B cell (primary cell): ENCODE results near the gene OR5B3. TPM values are rescaled to one million over a fixed set of nuclear protein-coding genes. Genes with fewer than 3 reads are reported as not detected.

ENCODE experiments used
- ATAC-seq: fragments of 200-7000 bp; cut with Tn5 transposase; one replicate; pipeline ENCODE4 v1.10.0; 2021; ENCODE audit warnings: low read depth, mild to moderate bottlenecking, moderate number of reproducible peaks, moderate library complexity
- CTCF ChIA-PET: fragments of 350-600 bp; sonication (Branson Sonifier 250); formaldehyde crosslinking; loops from one replicate; lab custom pipeline; 2021; ENCODE audit warnings: antibody characterized with exemption, inconsistent platforms; lab: Charles Lee
- POLR2A ChIA-PET: fragments of 350-600 bp; sonication (Branson Sonifier 250); formaldehyde crosslinking; loops from one replicate; lab custom pipeline; 2021; ENCODE audit warnings: antibody characterized with exemption; lab: Charles Lee
- DNase-seq: peaks from one replicate; pipeline ENCODE4 v3.0.0; 2013
- H2AFZ ChIP-seq: 2 replicates; pipeline ENCODE4 v1.6.1; 2012; ENCODE audit warnings: mild to moderate bottlenecking, low read depth, low read length; ENCODE audit not compliant: insufficient read depth, poor library complexity, severe bottlenecking
- H3K27ac ChIP-seq, 2 donors: 1 replicate in 1 of 2; 2 replicates in 1 of 2; pipeline ENCODE4 v1.5.1; 2012 to 2013; ENCODE audit warnings: low read length in 2 of 2, mild to moderate bottlenecking in 2 of 2, moderate library complexity in 1 of 2
- H3K27me3 ChIP-seq, 4 experiments: fragments of 200-600 bp in 1 of 4; sonication (generic) in 1 of 4; replicated peaks in 1 of 4; 1 replicate in 2 of 4; 2 replicates in 2 of 4; pipeline versions ENCODE4 v1.6.1 to v1.7.0; 2013 to 2016; ENCODE audit warnings: low read length in 3 of 4, mild to moderate bottlenecking in 2 of 4, mixed read lengths in 1 of 4, moderate library complexity in 1 of 4; ENCODE audit not compliant: insufficient read depth in 4 of 4, control insufficient read depth in 3 of 4; ENCODE audit errors: control extremely low read depth in 1 of 4
- H3K36me3 ChIP-seq, 2 experiments: replicated peaks in 1 of 2; 1 replicate in 1 of 2; 2 replicates in 1 of 2; pipeline versions ENCODE4 v1.6.1 to v1.7.1; 2013; ENCODE audit warnings: low read length in 1 of 2; ENCODE audit not compliant: insufficient read depth in 2 of 2, control insufficient read depth in 1 of 2; ENCODE audit errors: control extremely low read depth in 1 of 2, extremely low read depth in 1 of 2
- H3K4me1 ChIP-seq, 2 donors: fragments of 200-600 bp in 1 of 2; sonication (generic) in 1 of 2; 1 replicate in 1 of 2; 2 replicates in 1 of 2; pipeline versions ENCODE4 v1.5.1 to v1.6.1; 2013 to 2017; ENCODE audit warnings: low read length in 2 of 2; ENCODE audit not compliant: control insufficient read depth in 2 of 2, insufficient read depth in 2 of 2
- H3K4me2 ChIP-seq: replicated peaks from 2 replicates; pipeline ENCODE3; 2012; ENCODE audit warnings: mild to moderate bottlenecking, low read depth, low read length; ENCODE audit not compliant: poor library complexity, severe bottlenecking
- H3K4me3 ChIP-seq, 5 experiments: fragments of 200-600 bp in 1 of 5; sonication (generic) in 1 of 5; 1 replicate in 3 of 5; 2 replicates in 2 of 5; pipeline versions ENCODE4 v1.5.1 to v1.7.0; 2011 to 2016; ENCODE audit warnings: low read length in 4 of 5, mild to moderate bottlenecking in 4 of 5, low read depth in 2 of 5, control low read depth in 1 of 5, moderate library complexity in 1 of 5; ENCODE audit not compliant: insufficient read depth in 1 of 5; ENCODE audit errors: control extremely low read depth in 1 of 5, extremely low read depth in 1 of 5
- H3K79me2 ChIP-seq: fragments of 200-600 bp; sonication (generic); one replicate; pipeline ENCODE4 v1.6.0; 2016; ENCODE audit warnings: low read length; ENCODE audit not compliant: control insufficient read depth, insufficient read depth
- H3K9ac ChIP-seq: fragments of 200-600 bp; sonication (generic); 2 replicates; pipeline ENCODE4 v1.6.1; 2017; ENCODE audit warnings: mild to moderate bottlenecking, low read length, moderate library complexity
- H3K9me3 ChIP-seq, 3 donors: one replicate each; pipeline versions ENCODE4 v1.6.1 to v1.7.1; 2013; ENCODE audit warnings: low read length in 2 of 3; ENCODE audit not compliant: control insufficient read depth in 2 of 3, insufficient read depth in 1 of 3; ENCODE audit errors: control extremely low read depth in 1 of 3
- H4K20me1 ChIP-seq: 2 replicates; pipeline ENCODE4 v1.6.0; 2012; ENCODE audit warnings: mild to moderate bottlenecking, low read length; ENCODE audit not compliant: insufficient read depth, control insufficient read depth, poor library complexity, severe bottlenecking
- H3K27ac Mint-ChIP-seq: one replicate; pipeline ENCODE4 v1.8.0; 2021; ENCODE audit warnings: mixed read lengths
- H3K27me3 Mint-ChIP-seq: one replicate; pipeline ENCODE4 v1.8.0; 2021; ENCODE audit warnings: mixed read lengths
- H3K4me1 Mint-ChIP-seq: one replicate; pipeline ENCODE4 v1.8.0; 2021; ENCODE audit warnings: mixed read lengths
- H3K4me3 Mint-ChIP-seq: one replicate; pipeline ENCODE4 v1.8.0; 2021; ENCODE audit warnings: mixed read lengths
- H3K9me3 Mint-ChIP-seq: one replicate; pipeline ENCODE4 v1.8.0; 2022; ENCODE audit warnings: mixed read lengths; ENCODE audit not compliant: insufficient read depth
- EZH2 ChIP-seq: IDR thresholded peaks from 2 replicates; pipeline ENCODE4 v1.6.1; 2012; ENCODE audit warnings: borderline replicate concordance, low read depth, mild to moderate bottlenecking, moderate library complexity, low read length; ENCODE audit not compliant: insufficient read depth, poor library complexity, severe bottlenecking
- WGBS: methylation state at CpG from one replicate; pipeline ENCODE4 v1.1.5; 2013; ENCODE audit warnings: missing lambda C conversion rate; ENCODE audit not compliant: insufficient coverage; 5-methylcytosine and 5-hydroxymethylcytosine counted together
- intact Hi-C: fragments of 100-400 bp; cut with micrococcal nuclease; formaldehyde crosslinking; loops from one replicate; pipeline ENCODE4 v1.10.0; 2022
- polyA plus RNA-seq: library from polyadenylated mRNA; depleted of rRNA; stranded (reverse); fragments of >200 nt; gene quantifications from 2 replicates; pipeline ENCODE4 v1.2.3, GENCODE V29; 2012
- total RNA-seq, 2 donors: library from RNA; stranded (reverse); fragments of 120-200 nt in 1 of 2; gene quantifications; 1 replicate in 1 of 2; 2 replicates in 1 of 2; pipeline versions ENCODE4 v1.2.3 to v1.2.4, GENCODE V29; 2013 to 2022
- TF ChIP-seq, protein P1 (sequence below): fragments of 200-600 bp; IDR thresholded peaks from one replicate; pipeline ENCODE4 v1.8.0; 2022; ENCODE audit warnings: antibody characterized with exemption, mild to moderate bottlenecking

OR5B3 gene
- total and polyA plus RNA-seq, 2 donors (not counting 1 experiment from before 2014, with no cell fraction given) = not detected

DNA sequence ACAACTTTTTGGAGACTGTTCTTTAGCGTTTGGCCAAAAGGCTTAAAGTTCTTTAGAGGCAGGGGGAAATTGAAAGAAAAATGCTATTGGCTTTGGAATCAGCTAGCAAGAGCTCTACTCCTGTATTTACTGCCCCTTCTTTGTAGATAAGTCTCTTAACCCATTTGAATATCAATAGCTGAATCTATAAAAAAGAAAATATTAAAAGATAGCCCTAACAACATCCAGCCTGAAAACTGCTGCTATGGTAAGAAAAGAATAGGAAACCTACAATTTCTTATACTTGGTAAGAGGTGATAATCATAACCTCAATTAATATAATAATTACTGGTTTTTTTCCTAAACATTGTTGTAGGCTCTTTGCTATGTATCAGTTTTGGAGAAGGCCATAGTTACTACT, 35.5 kb upstream of the OR5B3 start, which contains the start of gene OR5B12:
TSS of gene OR5B12 (minus strand) at position 101 of the 400 bp plus-strand sequence. CDS start 2,085 bp downstream, outside the sequence.
- Histone ChIP-seq H4K20me1 (no peaks in the 10 kb centered on the region), H3K27ac (no peak within 1 kb of the TSS), H2AFZ (no peak within 1 kb of the TSS), H3K27me3 (peaks cover 0 to 6% (median 0%) of the 10 kb centered on the region in 4 experiments), H3K9ac (no peak within 1 kb of the TSS), H3K4me2 (no peak within 1 kb of the TSS), H3K9me3 (peaks cover 0 to 18% (median 0%) of the 10 kb centered on the region in 3 donors), H3K4me3 (no peak within 1 kb of the TSS), H3K4me1 (no peaks in the 10 kb centered on the region), H3K79me2 (no peaks in the 10 kb centered on the region), H3K36me3 (no peaks in the 10 kb centered on the region)
- H3K27ac Mint-ChIP-seq = no peak within 1 kb of the TSS
- ChIA-PET POLR2A (no interaction called here), CTCF (no interaction called here)
- peaks cover 29% of the 10 kb centered on the region for H3K27me3 Mint-ChIP-seq
- H3K4me1 Mint-ChIP-seq = no peaks in the 10 kb centered on the region
- no peak within 1 kb of the TSS for H3K4me3 Mint-ChIP-seq
- DNase-seq (no peak), ATAC-seq (no peak)
- intact Hi-C loops = no loop called here
- WGBS = no CpG with 5 or more reads among the region's 1 CpG
- TF ChIP-seq, protein P1, sequence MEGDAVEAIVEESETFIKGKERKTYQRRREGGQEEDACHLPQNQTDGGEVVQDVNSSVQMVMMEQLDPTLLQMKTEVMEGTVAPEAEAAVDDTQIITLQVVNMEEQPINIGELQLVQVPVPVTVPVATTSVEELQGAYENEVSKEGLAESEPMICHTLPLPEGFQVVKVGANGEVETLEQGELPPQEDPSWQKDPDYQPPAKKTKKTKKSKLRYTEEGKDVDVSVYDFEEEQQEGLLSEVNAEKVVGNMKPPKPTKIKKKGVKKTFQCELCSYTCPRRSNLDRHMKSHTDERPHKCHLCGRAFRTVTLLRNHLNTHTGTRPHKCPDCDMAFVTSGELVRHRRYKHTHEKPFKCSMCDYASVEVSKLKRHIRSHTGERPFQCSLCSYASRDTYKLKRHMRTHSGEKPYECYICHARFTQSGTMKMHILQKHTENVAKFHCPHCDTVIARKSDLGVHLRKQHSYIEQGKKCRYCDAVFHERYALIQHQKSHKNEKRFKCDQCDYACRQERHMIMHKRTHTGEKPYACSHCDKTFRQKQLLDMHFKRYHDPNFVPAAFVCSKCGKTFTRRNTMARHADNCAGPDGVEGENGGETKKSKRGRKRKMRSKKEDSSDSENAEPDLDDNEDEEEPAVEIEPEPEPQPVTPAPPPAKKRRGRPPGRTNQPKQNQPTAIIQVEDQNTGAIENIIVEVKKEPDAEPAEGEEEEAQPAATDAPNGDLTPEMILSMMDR = no peak
- TF ChIP-seq EZH2 = no peak
- peaks cover 2% of the 10 kb centered on the region for H3K9me3 Mint-ChIP-seq

DNA sequence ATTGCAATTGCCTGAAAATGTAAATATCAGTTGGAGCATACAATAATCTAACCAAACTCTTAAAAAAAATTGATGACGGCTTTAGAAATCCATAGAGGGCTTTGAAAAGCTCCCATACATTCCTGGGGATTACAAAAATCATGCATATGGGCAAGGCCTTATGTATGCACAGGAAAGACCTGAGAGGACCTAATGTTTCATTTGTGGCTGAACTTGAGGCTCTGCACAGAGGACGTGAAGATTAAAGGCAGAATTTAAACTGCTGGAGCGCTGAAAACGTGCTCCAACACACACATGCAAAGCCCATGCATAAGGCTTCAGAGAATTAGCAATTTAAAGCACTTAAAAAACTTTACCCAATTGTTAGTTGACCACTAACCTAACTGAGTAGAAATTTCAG, 31.8 kb upstream of the OR5B3 start:
- H3K9me3 ChIP-seq = peaks cover 1 to 5% (median 4%) of the 10 kb centered on the region in 3 donors
- H3K4me1 Mint-ChIP-seq = peaks cover 3% of the 10 kb centered on the region
- no peak for TF ChIP-seq EZH2
- TF ChIP-seq, protein P1 = no peak
- peaks cover 0 to 6% (median 0%) of the 10 kb centered on the region in 4 experiments for H3K27me3 ChIP-seq
- no peak overlapping the region for H3K27ac ChIP-seq
- no peak for ATAC-seq
- H3K4me3 ChIP-seq = no peak overlapping the region
- ChIA-PET CTCF (no interaction called here), POLR2A (no interaction called here)
- H4K20me1 ChIP-seq = no peaks in the 10 kb centered on the region
- no peaks in the 10 kb centered on the region for H3K4me1 ChIP-seq
- H3K9me3 Mint-ChIP-seq = peaks cover 4% of the 10 kb centered on the region
- 55% methylated on average over 3 of the region's 4 CpGs for WGBS
- no peak overlapping the region for H2AFZ ChIP-seq
- no peak overlapping the region for H3K4me2 ChIP-seq
- no peak overlapping the region for H3K4me3 Mint-ChIP-seq
- no peak overlapping the region for H3K27ac Mint-ChIP-seq
- H3K27me3 Mint-ChIP-seq = peaks cover 18% of the 10 kb centered on the region
- intact Hi-C loops = no loop called here
- H3K79me2 ChIP-seq = no peaks in the 10 kb centered on the region
- no peak for DNase-seq
- H3K36me3 ChIP-seq = no peaks in the 10 kb centered on the region
- H3K9ac ChIP-seq = no peak overlapping the region
